Spleen (tissue), 11 donors: ENCODE measurements around the gene CTDSPL. TPM values are rescaled to one million over a fixed set of nuclear protein-coding genes. Genes with fewer than 3 reads are reported as not detected.

Experiments
- DNase-seq: peaks from one replicate; pipeline ENCODE4 v3.0.0-alpha.2; 2020
- H3K27ac ChIP-seq, 8 donors: fragments of 200-600 bp; sonication (generic) in 7 of 8; 1 replicate in 4 of 8; 2 replicates in 4 of 8; pipeline versions ENCODE4 v1.5.0 to v1.8.0; 2016 to 2021; ENCODE audit warnings: inconsistent platforms in 4 of 8, mild to moderate bottlenecking in 4 of 8, moderate library complexity in 1 of 8
- H3K27me3 ChIP-seq, 7 donors: fragments of 200-600 bp; sonication (generic) in 6 of 7; replicated peaks in 1 of 7; 1 replicate in 4 of 7; 2 replicates in 3 of 7; pipeline versions ENCODE4 v1.5.0 to v1.8.0; 2016 to 2021; ENCODE audit warnings: inconsistent platforms in 3 of 7, mild to moderate bottlenecking in 1 of 7
- H3K36me3 ChIP-seq, 6 donors: fragments of 200-600 bp; sonication (generic) in 5 of 6; 1 replicate in 4 of 6; 2 replicates in 2 of 6; pipeline versions ENCODE4 v1.5.0 to v1.8.0; 2016 to 2021; ENCODE audit warnings: inconsistent platforms in 2 of 6
- H3K4me1 ChIP-seq, 6 donors: fragments of 200-600 bp; sonication (generic) in 5 of 6; 1 replicate in 3 of 6; 2 replicates in 3 of 6; pipeline versions ENCODE4 v1.5.0 to v1.8.0; 2016 to 2021; ENCODE audit warnings: inconsistent platforms in 3 of 6
- H3K4me3 ChIP-seq, 8 donors: fragments of 200-600 bp; sonication (generic) in 7 of 8; 1 replicate in 4 of 8; 2 replicates in 4 of 8; pipeline versions ENCODE4 v1.5.0 to v1.8.0; 2016 to 2021; ENCODE audit warnings: inconsistent platforms in 4 of 8, mild to moderate bottlenecking in 4 of 8, moderate library complexity in 2 of 8
- H3K9me3 ChIP-seq, 8 donors: fragments of 200-600 bp; sonication (generic) in 7 of 8; 1 replicate in 4 of 8; 2 replicates in 4 of 8; pipeline versions ENCODE4 v1.5.0 to v1.8.0; 2016 to 2021; ENCODE audit warnings: inconsistent platforms in 4 of 8
- CTCF ChIP-seq, 11 experiments: fragments of 200-600 bp in 7 of 11; fragments of 450-650 bp in 4 of 11; sonication (generic) in 4 of 11; IDR thresholded peaks in 8 of 11; conservative IDR thresholded peaks in 3 of 11; 1 replicate in 7 of 11; 2 replicates in 4 of 11; pipeline versions ENCODE4 v1.4.0 to v1.8.0; 2016 to 2021; ENCODE audit warnings: antibody characterized with exemption in 11 of 11, inconsistent platforms in 4 of 11, mild to moderate bottlenecking in 1 of 11
- POLR2A ChIP-seq, 3 donors: fragments of 450-650 bp; IDR thresholded peaks; one replicate each; pipeline ENCODE4 v1.5.1; 2017; ENCODE audit warnings: antibody characterized with exemption in 3 of 3, mild to moderate bottlenecking in 1 of 3
- POLR2AphosphoS5 ChIP-seq, 3 donors: sonication (generic); formaldehyde crosslinking; IDR thresholded peaks; one replicate each; pipeline ENCODE4 v1.5.1; 2017; ENCODE audit warnings: antibody characterized with exemption in 3 of 3
- WGBS, 5 donors: extraction: QIAGEN DNeasy Blood & Tissue Kit in 3 of 5; methylation state at CpG; one replicate each; pipeline versions ENCODE4 v1.1.5 to v1.1.7; 2013 to 2018; 5-methylcytosine and 5-hydroxymethylcytosine counted together
- intact Hi-C: fragments of 100-400 bp; cut with DNase I; formaldehyde crosslinking; loops from one replicate; pipeline ENCODE4 v1.15.0; 2023; ENCODE audit warnings: low total_unique reads
- polyA plus RNA-seq, 3 donors: library from polyadenylated mRNA; stranded (reverse); fragments of 200-250 nt; gene quantifications; one replicate each; pipeline ENCODE4 v1.2.1, GENCODE V29; 2013
- total RNA-seq, 7 donors: library from RNA; depleted of rRNA in 3 of 7; stranded (reverse); fragments of >200 nt in 3 of 7; fragmentation: NEBNext Ultra II Directional in 4 of 7; extraction: Animal tissue kit (Norgen Biotek cat#: 25700) in 4 of 7; gene quantifications; one replicate each; pipeline versions ENCODE4 v1.1.0 to v1.2.1, GENCODE V29; 2016 to 2021
- donor health status: healthy with polysubstance abuse.
- donor health status: DM: no; HTN: no; CAD: no; lungs with moderate emphysema.
- donor health status: DM: no; HTN: no; CAD: no.
- donor health status: Bipolar disorder and iron deficiency.
- donor health status: healthy.
- donor health status: DM: no; HTN: no; CAD: no.
- donor health status: DM: yes; HTN: yes; CAD: no.

The CTDSPL gene
- total and polyA plus RNA-seq, 10 donors = 3.9 to 46.0 (median 26.2) TPM

GRCh38 chr3:37885814-37886213 lies 24.1 kb downstream of the CTDSPL start:
- H3K27me3 ChIP-seq = no peaks in the 10 kb centered on the region
- no peak overlapping the region for H3K4me3 ChIP-seq
- TF ChIP-seq POLR2AphosphoS5 (IDR thresholded peaks at IDR 0.05) = no peak
- TF ChIP-seq CTCF (IDR thresholded peaks at IDR 0.05 in 8 of 11, conservative IDR thresholded peaks at IDR 0.05 in 3 of 11) = no peak
- no peak for TF ChIP-seq POLR2A (IDR thresholded peaks at IDR 0.05)
- H3K36me3 ChIP-seq = no peaks in the 10 kb centered on the region
- intact Hi-C loops = no loop called here
- H3K27ac ChIP-seq = peak overlapping the region in 5 of 8 donors; percentile 17 to 42 (median 34)
- whole genome bisulfite sequencing, 5 donors = 44 to 78% (median 67%) methylated on average over 2 of the region's 2 CpGs
- H3K9me3 ChIP-seq = no peaks in the 10 kb centered on the region
- peaks cover 0 to 50% (median 9%) of the 10 kb centered on the region in 6 donors for H3K4me1 ChIP-seq
- no peak for DNase-seq

DNA sequence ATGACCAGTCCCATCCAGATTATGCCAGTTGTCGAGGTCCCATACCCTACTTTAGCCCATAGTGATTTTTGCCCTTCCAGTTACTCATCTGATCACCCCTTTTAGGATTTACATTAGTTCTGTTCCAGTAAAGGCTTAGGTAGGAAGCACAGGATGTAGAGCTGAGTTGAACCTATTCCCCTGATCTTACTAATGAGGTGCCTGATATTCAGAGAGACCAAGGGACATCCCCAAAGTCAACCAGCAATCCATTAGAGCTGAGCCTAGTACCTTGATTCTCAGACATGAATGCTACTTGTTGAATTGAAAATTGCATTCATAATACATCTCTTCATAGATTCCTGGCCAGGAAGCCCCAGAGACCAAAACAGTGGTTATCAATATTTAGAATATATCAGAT lies 24.7 kb downstream of the CTDSPL start:
- Histone ChIP-seq H3K27me3 (no peaks in the 10 kb centered on the region), H3K9me3 (no peaks in the 10 kb centered on the region), H3K27ac (peak overlapping the region in 5 of 8 donors; percentile 17 to 42 (median 34)), H3K4me1 (peaks cover 0 to 56% (median 9%) of the 10 kb centered on the region in 6 donors), H3K4me3 (no peak overlapping the region), H3K36me3 (no peaks in the 10 kb centered on the region)
- no peak for DNase-seq
- WGBS, 5 donors = 60 to 89% (median 84%) methylated on average over 1 of the region's 1 CpG
- intact Hi-C loops = no loop called here
- TF ChIP-seq POLR2A (IDR thresholded peaks at IDR 0.05) (no peak), POLR2AphosphoS5 (IDR thresholded peaks at IDR 0.05) (no peak), CTCF (IDR thresholded peaks at IDR 0.05 in 8 of 11, conservative IDR thresholded peaks at IDR 0.05 in 3 of 11) (no peak)

- Histone ChIP-seq H3K27ac (no peak overlapping the region), H3K4me1 (peaks cover 0 to 63% (median 10%) of the 10 kb centered on the region in 6 donors)
- WGBS, 5 donors = 80 to 91% (median 89%) methylated on average over 3 of the region's 3 CpGs
Measured at GRCh38 chr3:37887062-37887461, 25.4 kb downstream of the CTDSPL start.

GRCh38 chr3:37887824-37888223 lies 26.1 kb downstream of the CTDSPL start:
- no peaks in the 10 kb centered on the region for H3K9me3 ChIP-seq
- 74 to 87% (median 75%) methylated on average over 4 of the region's 4 CpGs for WGBS, 5 donors
- intact Hi-C loops = no loop called here
- H3K36me3 ChIP-seq = no peaks in the 10 kb centered on the region
- H3K4me1 ChIP-seq = peaks cover 3 to 70% (median 17%) of the 10 kb centered on the region in 6 donors
- H3K4me3 ChIP-seq = no peak overlapping the region
- TF ChIP-seq CTCF (IDR thresholded peaks at IDR 0.05 in 8 of 11, conservative IDR thresholded peaks at IDR 0.05 in 3 of 11) (no peak), POLR2AphosphoS5 (IDR thresholded peaks at IDR 0.05) (no peak), POLR2A (IDR thresholded peaks at IDR 0.05) (no peak)
- no peak overlapping the region for H3K27ac ChIP-seq
- DNase-seq = no peak
- H3K27me3 ChIP-seq = no peaks in the 10 kb centered on the region

More at GRCh38 chr3:37887062-37887461, 25.4 kb downstream of the CTDSPL start:
- H3K27me3 ChIP-seq = no peaks in the 10 kb centered on the region
- H3K4me3 ChIP-seq = no peak overlapping the region
- H3K36me3 ChIP-seq = no peaks in the 10 kb centered on the region
- DNase-seq = no peak
- no peak for TF ChIP-seq CTCF (IDR thresholded peaks at IDR 0.05 in 8 of 11, conservative IDR thresholded peaks at IDR 0.05 in 3 of 11)
- TF ChIP-seq POLR2AphosphoS5 (IDR thresholded peaks at IDR 0.05) = no peak
- no peak for TF ChIP-seq POLR2A (IDR thresholded peaks at IDR 0.05)
- intact Hi-C loops = no loop called here
- no peaks in the 10 kb centered on the region for H3K9me3 ChIP-seq
